ENCODE measurements around the gene XXYLT1. TPM values are rescaled to one million over a fixed set of nuclear protein-coding genes. Genes with fewer than 3 reads are reported as not detected.

XXYLT1 gene
- total and polyA plus RNA-seq, 9 of the 15 experiments (the other 6 are each of a cell fraction or from before 2014, with no cell fraction given), result 1.9 to 18.9 (median 15.0) TPM

GRCh38 chr3:195178124-195178910, 92.6 kb downstream of the XXYLT1 start (continued):
- TF ChIP-seq ZNF444 (CRISPR knock-in tag; IDR thresholded peaks at IDR 0.05) (no peak), HDAC6 (IDR thresholded peaks at IDR 0.05; ENCODE audit: low read depth, low read length) (no peak), PCBP2 (IDR thresholded peaks at IDR 0.05; ENCODE audit: low read depth, low read length, poor library complexity, severe bottlenecking) (no peak), SMARCA5 (IDR thresholded peaks at IDR 0.05) (no peak), HNRNPLL (IDR thresholded peaks at IDR 0.05; ENCODE audit: low read depth, low read length, poor library complexity, severe bottlenecking) (no peak), XRCC4 (IDR thresholded peaks at IDR 0.05; ENCODE audit: extremely low read depth, insufficient read depth, insufficient read length) (no peak), NR3C1 (CRISPR knock-in tag; IDR thresholded peaks at IDR 0.05) (no peak), L3MBTL2 (IDR thresholded peaks at IDR 0.05) (0 out of 2 replicates have a peak, but pooled peaks have one; percentile 14), EP300 (IDR thresholded peaks at IDR 0.05; ENCODE audit: low read length) (peak; percentile 88), SOX6 (IDR thresholded peaks at IDR 0.05) (peak; percentile 68; the same call in 1 of the 2 replicates), HMG20B (CRISPR knock-in tag; IDR thresholded peaks at IDR 0.05) (no peak), MCM2 (IDR thresholded peaks at IDR 0.05; ENCODE audit: low read depth) (no peak), CHCHD3 (CRISPR knock-in tag; IDR thresholded peaks at IDR 0.05) (no peak), FOXJ3 (CRISPR knock-in tag; IDR thresholded peaks at IDR 0.05) (no peak), ZNF24 (IDR thresholded peaks at IDR 0.05) (no peak), SNRNP70 (optimal IDR thresholded peaks at IDR 0.05; ENCODE audit: low read depth, low read length) (no peak), BCOR (IDR thresholded peaks at IDR 0.05) (no peak), SFPQ (IDR thresholded peaks at IDR 0.05; ENCODE audit: low read depth, low read length) (no peak), SRSF9 (IDR thresholded peaks at IDR 0.05; ENCODE audit: borderline replicate concordance, low read depth, low read length) (no peak), CSDE1 (IDR thresholded peaks at IDR 0.05) (no peak), SNAPC5 (CRISPR knock-in tag; IDR thresholded peaks at IDR 0.05) (no peak), ZHX1 (conservative IDR thresholded peaks at IDR 0.05; ENCODE audit: low read length) (no peak), IRF1 (CRISPR knock-in tag; IDR thresholded peaks at IDR 0.05; ENCODE audit: borderline replicate concordance) (no peak)

Data from K562 (cell line).